Stimulated activated CD4-positive, alpha-beta T cell treated with anti-CD3 and anti-CD28 coated beads, Interleukin-2, amount 100 ng/mL, for 24 hours (primary cell): Measurements from ENCODE around the gene IFITM2.
A peak's percentile ranks its signal among the peaks of the same experiment; 100 is the strongest.

Experiments used
- DNase-seq, 2 donors: peaks; one replicate each; pipeline ENCODE4 v3.0.0-alpha.2; 2020

The IFITM2 gene

GRCh38 chr11:307766-308708 lies at the start of gene IFITM2:
IFITM2 (plus strand) TSS chr11:307816; CDS start chr11:308193, 377 bp downstream.
- peak; percentile 53 to 59 for DNase-seq

- DNase-seq, result no peak
These were observed 48.2 kb upstream of the IFITM2 start for GRCh38 chr11:259413-259812.

- DNase-seq, result no peak
These were observed 46.0 kb upstream of the IFITM2 start for GRCh38 chr11:261624-262023.

- peak; percentile 32 to 48 for DNase-seq
These were observed 40.8 kb upstream of the IFITM2 start for GRCh38 chr11:266676-267439.

- DNase-seq, result peak; percentile 62 to 63
These were observed 40.1 kb upstream of the IFITM2 start for GRCh38 chr11:267491-267994.

GRCh38 chr11:268716-269145 lies 38.9 kb upstream of the IFITM2 start:
- peak in 1 of 2 donors; percentile 38 for DNase-seq

- DNase-seq, result peak; percentile 36 to 63
These were observed 38.3 kb upstream of the IFITM2 start for GRCh38 chr11:269146-269890.

GRCh38 chr11:270451-271318 lies 36.9 kb upstream of the IFITM2 start:
- no peak for DNase-seq

GRCh38 chr11:271319-271715 lies 36.3 kb upstream of the IFITM2 start:
- DNase-seq, result no peak

GRCh38 chr11:272195-272930 lies 35.3 kb upstream of the IFITM2 start:
- DNase-seq, result no peak

- no peak for DNase-seq
These were observed 34.8 kb upstream of the IFITM2 start for GRCh38 chr11:272931-273198.

GRCh38 chr11:276219-276618 lies 31.4 kb upstream of the IFITM2 start:
- no peak for DNase-seq

- DNase-seq, result no peak
These were observed 29.3 kb upstream of the IFITM2 start, which contains the start of gene NLRP6 for GRCh38 chr11:278001-278951. NLRP6 (plus strand) TSS chr11:278407; CDS start chr11:278570, 163 bp downstream.

- DNase-seq, result no peak
These were observed 28.3 kb upstream of the IFITM2 start for GRCh38 chr11:279040-279965.

GRCh38 chr11:279966-280705 lies 27.5 kb upstream of the IFITM2 start:
- peak; percentile 51 to 59 for DNase-seq

GRCh38 chr11:280706-281485 lies 26.7 kb upstream of the IFITM2 start:
- peak in 1 of 2 donors; percentile 60 for DNase-seq

- peak in 1 of 2 donors; percentile 49 for DNase-seq
These were observed 26.0 kb upstream of the IFITM2 start for GRCh38 chr11:281486-282161.
